ENCODE results near the gene INPP4B. TPM values are rescaled to one million over a fixed set of nuclear protein-coding genes. Genes with fewer than 3 reads are reported as not detected.

The INPP4B gene
- total and polyA plus RNA-seq, 2 donors (not counting 1 experiment from before 2014, with no cell fraction given), result 0.03 TPM; not detected in 1

DNA sequence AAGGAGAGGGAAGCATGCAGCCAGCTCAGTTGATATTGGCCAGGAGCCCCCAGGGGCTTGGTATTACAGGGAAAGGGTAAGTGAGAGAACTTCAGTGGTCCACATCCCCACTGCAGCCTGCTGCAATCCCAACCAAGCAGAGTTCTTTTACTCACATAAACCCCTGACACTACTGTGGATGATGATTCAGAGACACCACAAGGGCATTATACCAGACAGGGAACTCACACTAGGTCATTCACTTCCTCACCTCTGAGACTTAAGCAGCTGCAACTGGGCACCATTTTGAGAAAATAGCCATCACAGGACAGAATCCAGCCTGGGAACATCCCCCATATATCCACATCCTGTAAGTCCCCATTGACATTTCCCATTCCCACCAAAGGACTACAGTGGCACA is 248.0 kb downstream of the INPP4B start:
- Histone ChIP-seq H3K4me2 (replicated peaks; ENCODE audit: low read depth, low read length, poor library complexity, severe bottlenecking) (no peak overlapping the region), H2AFZ (ENCODE audit: insufficient read depth, low read depth, low read length, poor library complexity, severe bottlenecking) (no peak overlapping the region), H3K27me3 (replicated peaks in 1 of 4; ENCODE audit: control extremely low read depth in 1 of 4, control insufficient read depth in 3 of 4, insufficient read depth in 4 of 4, low read length in 3 of 4) (no peaks in the 10 kb centered on the region), H4K20me1 (ENCODE audit: control insufficient read depth, insufficient read depth, low read length, poor library complexity, severe bottlenecking) (no peaks in the 10 kb centered on the region), H3K36me3 (replicated peaks in 1 of 2; ENCODE audit: control extremely low read depth in 1 of 2, control insufficient read depth in 1 of 2, extremely low read depth in 1 of 2, insufficient read depth in 2 of 2, low read length in 1 of 2) (no peaks in the 10 kb centered on the region), H3K79me2 (ENCODE audit: control insufficient read depth, insufficient read depth, low read length) (no peaks in the 10 kb centered on the region), H3K9ac (ENCODE audit: low read length) (no peak overlapping the region), H3K4me1 (ENCODE audit: control insufficient read depth in 2 of 2, insufficient read depth in 2 of 2, low read length in 2 of 2) (no peaks in the 10 kb centered on the region), H3K27ac (ENCODE audit: low read length in 2 of 2) (no peak overlapping the region), H3K4me3 (ENCODE audit: control extremely low read depth in 1 of 5, extremely low read depth in 1 of 5, insufficient read depth in 1 of 5, low read depth in 2 of 5, low read length in 4 of 5) (no peak overlapping the region), H3K9me3 (ENCODE audit: control extremely low read depth in 1 of 3, control insufficient read depth in 2 of 3, insufficient read depth in 1 of 3, low read length in 2 of 3) (peaks cover 0 to 5% (median 0%) of the 10 kb centered on the region in 3 donors)
- DNase-seq, result no peak
- intact Hi-C loops (cut with micrococcal nuclease), result no loop called here
- Mint-ChIP-seq H3K4me1 (no peaks in the 10 kb centered on the region), H3K27me3 (no peaks in the 10 kb centered on the region), H3K4me3 (no peak overlapping the region), H3K27ac (no peak overlapping the region), H3K9me3 (ENCODE audit: insufficient read depth) (peaks cover 5% of the 10 kb centered on the region)
- POLR2A ChIA-PET, result no interaction called here
- ATAC-seq (ENCODE audit: low read depth), result no peak
- TF ChIP-seq, protein P1, sequence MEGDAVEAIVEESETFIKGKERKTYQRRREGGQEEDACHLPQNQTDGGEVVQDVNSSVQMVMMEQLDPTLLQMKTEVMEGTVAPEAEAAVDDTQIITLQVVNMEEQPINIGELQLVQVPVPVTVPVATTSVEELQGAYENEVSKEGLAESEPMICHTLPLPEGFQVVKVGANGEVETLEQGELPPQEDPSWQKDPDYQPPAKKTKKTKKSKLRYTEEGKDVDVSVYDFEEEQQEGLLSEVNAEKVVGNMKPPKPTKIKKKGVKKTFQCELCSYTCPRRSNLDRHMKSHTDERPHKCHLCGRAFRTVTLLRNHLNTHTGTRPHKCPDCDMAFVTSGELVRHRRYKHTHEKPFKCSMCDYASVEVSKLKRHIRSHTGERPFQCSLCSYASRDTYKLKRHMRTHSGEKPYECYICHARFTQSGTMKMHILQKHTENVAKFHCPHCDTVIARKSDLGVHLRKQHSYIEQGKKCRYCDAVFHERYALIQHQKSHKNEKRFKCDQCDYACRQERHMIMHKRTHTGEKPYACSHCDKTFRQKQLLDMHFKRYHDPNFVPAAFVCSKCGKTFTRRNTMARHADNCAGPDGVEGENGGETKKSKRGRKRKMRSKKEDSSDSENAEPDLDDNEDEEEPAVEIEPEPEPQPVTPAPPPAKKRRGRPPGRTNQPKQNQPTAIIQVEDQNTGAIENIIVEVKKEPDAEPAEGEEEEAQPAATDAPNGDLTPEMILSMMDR (IDR thresholded peaks at IDR 0.05), result no peak
- TF ChIP-seq EZH2 (IDR thresholded peaks at IDR 0.05; ENCODE audit: borderline replicate concordance, insufficient read depth, low read depth, low read length, poor library complexity, severe bottlenecking), result no peak
- CTCF ChIA-PET, result no interaction called here

DNA sequence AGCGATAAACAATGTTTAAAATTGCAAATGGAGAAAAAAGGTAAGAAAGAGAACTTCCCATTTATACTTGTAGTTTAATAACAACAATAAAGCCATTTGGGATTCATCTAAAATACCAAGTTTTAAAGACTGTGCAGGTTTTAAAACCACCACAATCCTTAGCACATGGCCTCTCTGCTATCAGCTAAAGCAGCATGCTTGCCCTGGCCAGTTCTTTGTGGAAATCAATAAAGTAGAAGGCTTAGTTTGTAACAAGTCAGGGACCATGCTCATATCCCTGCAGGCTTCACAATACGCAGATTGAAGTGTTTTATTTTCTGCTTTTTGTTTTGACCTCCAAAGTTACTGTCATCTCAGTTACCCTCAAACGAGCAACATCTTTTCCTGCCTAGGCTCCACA is 249.5 kb downstream of the INPP4B start:
- Histone ChIP-seq H4K20me1 (ENCODE audit: control insufficient read depth, insufficient read depth, low read length, poor library complexity, severe bottlenecking) (no peaks in the 10 kb centered on the region), H3K9me3 (ENCODE audit: control extremely low read depth in 1 of 3, control insufficient read depth in 2 of 3, insufficient read depth in 1 of 3, low read length in 2 of 3) (peaks cover 0 to 5% (median 0%) of the 10 kb centered on the region in 3 donors), H3K4me1 (ENCODE audit: control insufficient read depth in 2 of 2, insufficient read depth in 2 of 2, low read length in 2 of 2) (no peaks in the 10 kb centered on the region), H3K27ac (ENCODE audit: low read length in 2 of 2) (no peak overlapping the region), H3K27me3 (replicated peaks in 1 of 4; ENCODE audit: control extremely low read depth in 1 of 4, control insufficient read depth in 3 of 4, insufficient read depth in 4 of 4, low read length in 3 of 4) (no peaks in the 10 kb centered on the region), H3K4me3 (ENCODE audit: control extremely low read depth in 1 of 5, extremely low read depth in 1 of 5, insufficient read depth in 1 of 5, low read depth in 2 of 5, low read length in 4 of 5) (no peak overlapping the region), H3K4me2 (replicated peaks; ENCODE audit: low read depth, low read length, poor library complexity, severe bottlenecking) (no peak overlapping the region), H3K79me2 (ENCODE audit: control insufficient read depth, insufficient read depth, low read length) (no peaks in the 10 kb centered on the region), H3K9ac (ENCODE audit: low read length) (no peak overlapping the region), H2AFZ (ENCODE audit: insufficient read depth, low read depth, low read length, poor library complexity, severe bottlenecking) (no peak overlapping the region), H3K36me3 (replicated peaks in 1 of 2; ENCODE audit: control extremely low read depth in 1 of 2, control insufficient read depth in 1 of 2, extremely low read depth in 1 of 2, insufficient read depth in 2 of 2, low read length in 1 of 2) (no peaks in the 10 kb centered on the region)
- WGBS (ENCODE audit: insufficient coverage), result no CpG with 5 or more reads among the region's 3 CpGs
- H3K4me3 Mint-ChIP-seq, result no peak overlapping the region
- no peak for DNase-seq
- H3K27ac Mint-ChIP-seq, result no peak overlapping the region
- POLR2A ChIA-PET, result no interaction called here
- intact Hi-C loops (cut with micrococcal nuclease), result no loop called here
- H3K9me3 Mint-ChIP-seq (ENCODE audit: insufficient read depth), result peaks cover 2% of the 10 kb centered on the region
- ATAC-seq (ENCODE audit: low read depth), result no peak
- no peaks in the 10 kb centered on the region for H3K4me1 Mint-ChIP-seq
- no peaks in the 10 kb centered on the region for H3K27me3 Mint-ChIP-seq
- TF ChIP-seq, protein P1 (IDR thresholded peaks at IDR 0.05), result no peak
- TF ChIP-seq EZH2 (IDR thresholded peaks at IDR 0.05; ENCODE audit: borderline replicate concordance, insufficient read depth, low read depth, low read length, poor library complexity, severe bottlenecking), result no peak
- CTCF ChIA-PET, result no interaction called here

Data from B cell (primary cell).